Esophagus (tissue), 2 donors: ENCODE data around the gene CHP2. TPM values are rescaled to one million over a fixed set of nuclear protein-coding genes. Genes with fewer than 3 reads are reported as not detected.
"Not testable (repeated sequence)": the region's sequence is repeated elsewhere in the genome, so short reads cannot be mapped to it uniquely, and the experiment has no call there.

Experiments used
- H3K27ac ChIP-seq, 2 donors: one replicate each; pipeline ENCODE4 v1.5.1; 2013; ENCODE audit warnings: low read depth in 2 of 2, mild to moderate bottlenecking in 2 of 2, inconsistent platforms in 1 of 2, low read length in 1 of 2, moderate library complexity in 1 of 2
- H3K27me3 ChIP-seq, 2 donors: one replicate each; pipeline ENCODE4 v1.6.1; 2013; ENCODE audit warnings: low read length in 2 of 2, control low read depth in 1 of 2, mild to moderate bottlenecking in 1 of 2; ENCODE audit not compliant: insufficient read depth in 2 of 2, control insufficient read depth in 1 of 2
- H3K36me3 ChIP-seq, 2 donors: one replicate each; pipeline ENCODE4 v1.6.1; 2013; ENCODE audit warnings: low read length in 1 of 2; ENCODE audit not compliant: control insufficient read depth in 2 of 2, insufficient read depth in 2 of 2
- H3K4me1 ChIP-seq, 2 donors: one replicate each; pipeline ENCODE4 v1.6.1; 2013; ENCODE audit warnings: low read length in 1 of 2; ENCODE audit not compliant: control insufficient read depth in 2 of 2, insufficient read depth in 2 of 2
- H3K4me3 ChIP-seq, 2 donors: one replicate each; pipeline ENCODE4 v1.5.1; 2013; ENCODE audit warnings: low read length in 2 of 2, mild to moderate bottlenecking in 2 of 2, low read depth in 1 of 2, moderate library complexity in 1 of 2
- H3K9me3 ChIP-seq, 2 donors: one replicate each; pipeline ENCODE4 v1.6.1; 2013; ENCODE audit warnings: mild to moderate bottlenecking in 2 of 2, low read depth in 1 of 2, low read length in 1 of 2, moderate library complexity in 1 of 2; ENCODE audit not compliant: control insufficient read depth in 2 of 2, insufficient read depth in 1 of 2
- WGBS, 2 donors: extraction: QIAGEN DNeasy Blood & Tissue Kit; methylation state at CpG; one replicate each; pipeline ENCODE4 v1.1.7; 2013; 5-methylcytosine and 5-hydroxymethylcytosine counted together
- polyA plus RNA-seq, 2 donors: library from polyadenylated mRNA; stranded (reverse); fragments of 200-250 nt; gene quantifications; one replicate each; pipeline ENCODE4 v1.2.3, GENCODE V29; 2013
- donor health status: healthy with polysubstance abuse.
- donor health status: Bipolar disorder and iron deficiency.

CHP2 gene
- polyA plus RNA-seq, 2 donors: 0.11 to 0.16 TPM

- H3K4me3 ChIP-seq, H3K9me3 ChIP-seq, H3K36me3 ChIP-seq, H3K27me3 ChIP-seq, H3K27ac ChIP-seq, H3K4me1 ChIP-seq: not testable (repeated sequence)
- WGBS, 2 donors: 63 to 71% methylated on average over 9 of the region's 9 CpGs
Observed at GRCh38 chr16:23722613-23723240, 32.1 kb upstream of the CHP2 start.

- Histone ChIP-seq H3K27ac (no peak overlapping the region), H3K4me1 (no peaks in the 10 kb centered on the region)
- WGBS, 2 donors: 72 to 75% methylated on average over 8 of the region's 8 CpGs
Observed at GRCh38 chr16:23724096-23724784, 30.6 kb upstream of the CHP2 start.

DNA sequence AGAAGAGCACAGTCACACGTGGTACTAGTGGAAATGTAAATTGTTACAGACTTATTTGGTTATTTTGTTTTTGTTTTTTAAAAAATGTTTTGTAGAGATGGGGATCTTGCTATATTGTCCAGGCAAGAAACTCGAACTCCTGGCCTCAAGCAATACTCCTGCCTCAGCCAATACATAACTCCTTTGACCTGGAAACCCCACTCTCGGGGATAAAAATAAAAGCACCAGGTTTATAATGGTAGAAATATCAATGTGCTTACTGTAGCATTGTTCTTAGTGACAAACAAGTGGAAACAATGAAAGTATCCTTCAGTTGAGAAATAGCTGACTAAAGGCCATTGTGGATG is 30.1 kb upstream of the CHP2 start:
- 59 to 61% methylated on average over 3 of the region's 3 CpGs for WGBS, 2 donors
- no peaks in the 10 kb centered on the region for H3K4me1 ChIP-seq

More at GRCh38 chr16:23724096-23724784, 30.6 kb upstream of the CHP2 start:
- H3K9me3 ChIP-seq: no peaks in the 10 kb centered on the region
- no peak overlapping the region for H3K4me3 ChIP-seq
- H3K36me3 ChIP-seq: no peaks in the 10 kb centered on the region
- H3K27me3 ChIP-seq: no peaks in the 10 kb centered on the region

GRCh38 chr16:23726710-23727109 is 28.1 kb upstream of the CHP2 start:
- Histone ChIP-seq H3K36me3 (no peaks in the 10 kb centered on the region), H3K27ac (no peak overlapping the region), H3K9me3 (no peaks in the 10 kb centered on the region), H3K4me3 (no peak overlapping the region), H3K27me3 (no peaks in the 10 kb centered on the region), H3K4me1 (no peaks in the 10 kb centered on the region)
- WGBS, 2 donors: 87 to 92% methylated on average over 3 of the region's 3 CpGs

More for the DNA sequence above, 30.1 kb upstream of the CHP2 start:
- no peaks in the 10 kb centered on the region for H3K9me3 ChIP-seq
- no peaks in the 10 kb centered on the region for H3K27me3 ChIP-seq
- no peak overlapping the region for H3K27ac ChIP-seq
- H3K36me3 ChIP-seq: no peaks in the 10 kb centered on the region
- no peak overlapping the region for H3K4me3 ChIP-seq

- Histone ChIP-seq H3K27ac (no peak overlapping the region), H3K4me1 (no peaks in the 10 kb centered on the region), H3K27me3 (no peaks in the 10 kb centered on the region), H3K4me3 (no peak overlapping the region), H3K36me3 (no peaks in the 10 kb centered on the region), H3K9me3 (no peaks in the 10 kb centered on the region)
- WGBS, 2 donors: 57 to 59% methylated on average over 10 of the region's 10 CpGs
Observed at GRCh38 chr16:23728112-23728477, 26.7 kb upstream of the CHP2 start.

GRCh38 chr16:23729503-23730424 is 25.1 kb upstream of the CHP2 start:
- H3K4me1 ChIP-seq: no peaks in the 10 kb centered on the region
- H3K4me3 ChIP-seq: no peak overlapping the region
- no peaks in the 10 kb centered on the region for H3K36me3 ChIP-seq
- H3K27me3 ChIP-seq: no peaks in the 10 kb centered on the region
- H3K27ac ChIP-seq: no peak overlapping the region
- 70 to 76% methylated on average over 12 of the region's 12 CpGs for WGBS, 2 donors
- no peaks in the 10 kb centered on the region for H3K9me3 ChIP-seq

DNA sequence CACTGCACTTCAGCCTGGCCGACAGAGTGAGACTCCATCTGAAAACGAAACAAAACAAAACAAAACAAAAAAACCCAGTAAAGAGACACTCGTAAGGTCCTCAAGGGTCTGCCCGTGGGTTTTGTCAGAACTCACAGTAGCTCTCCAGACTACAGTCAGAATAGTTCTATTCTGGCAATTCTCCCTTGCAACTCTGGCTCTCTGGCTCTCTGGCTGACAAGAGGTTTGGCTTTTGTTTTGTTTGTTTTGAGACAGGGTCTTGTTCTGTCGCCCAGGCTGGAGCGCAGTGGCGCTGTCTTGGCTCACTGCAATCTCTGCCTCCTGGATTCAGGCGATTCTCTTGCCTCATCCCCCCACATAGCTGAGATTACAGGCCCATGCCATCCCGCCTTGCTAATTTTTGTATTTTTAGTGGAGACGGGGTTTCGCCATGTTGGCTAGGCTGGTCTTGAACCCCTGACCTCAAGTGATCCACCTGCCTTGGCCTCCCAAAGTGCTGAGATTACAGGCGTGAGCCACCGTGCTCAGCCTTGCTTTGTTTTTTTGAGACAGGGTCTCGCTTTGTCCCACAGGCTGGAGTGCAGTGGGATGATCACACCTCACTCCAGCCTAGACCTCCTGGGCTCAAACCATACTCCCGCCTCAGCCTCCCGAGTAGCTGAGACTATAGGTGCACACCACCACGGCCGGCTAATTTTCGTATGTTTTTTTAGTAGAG is 20.5 kb upstream of the CHP2 start:
- peaks cover 0 to 3% of the 10 kb centered on the region in 2 donors for H3K27me3 ChIP-seq
- H3K4me3 ChIP-seq: no peak overlapping the region
- H3K27ac ChIP-seq: no peak overlapping the region
- no peaks in the 10 kb centered on the region for H3K36me3 ChIP-seq
- no peaks in the 10 kb centered on the region for H3K4me1 ChIP-seq
- no peaks in the 10 kb centered on the region for H3K9me3 ChIP-seq
- 80 to 82% methylated on average over 19 of the region's 19 CpGs for WGBS, 2 donors

DNA sequence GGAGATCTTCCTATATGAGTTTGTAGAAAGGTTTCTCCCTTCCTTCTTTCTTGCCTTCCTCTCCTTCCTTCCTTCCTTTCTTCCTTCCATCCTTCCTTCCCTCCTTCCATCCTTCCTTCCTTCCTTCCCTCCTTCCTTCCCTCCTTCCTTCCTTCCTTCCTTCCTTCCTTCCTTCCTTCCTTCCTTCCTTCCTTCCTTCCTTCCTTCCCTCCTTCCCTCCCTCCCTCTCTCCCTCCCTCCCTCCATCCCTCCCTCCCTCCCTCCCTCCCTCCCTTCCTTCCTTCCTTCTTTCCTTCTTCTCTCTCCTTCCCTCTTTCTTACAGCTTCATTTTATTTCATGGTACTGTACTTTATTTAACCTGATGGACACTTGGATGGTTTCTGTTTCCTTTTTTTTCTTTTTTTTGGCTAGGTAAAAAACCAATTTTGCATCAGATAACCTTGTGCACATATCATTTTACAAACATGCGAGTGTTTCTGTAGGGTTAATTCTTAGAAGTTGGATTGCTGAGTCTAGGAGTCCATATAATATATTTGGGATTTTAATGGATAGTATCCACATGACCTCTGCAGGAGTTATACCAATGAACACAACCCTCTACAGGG is 17.3 kb upstream of the CHP2 start:
- H3K9me3 ChIP-seq, H3K4me3 ChIP-seq, H3K4me1 ChIP-seq, H3K27ac ChIP-seq, H3K27me3 ChIP-seq, H3K36me3 ChIP-seq: not testable (repeated sequence)
- WGBS, 2 donors: 81 to 88% methylated on average over 1 of the region's 1 CpG

DNA sequence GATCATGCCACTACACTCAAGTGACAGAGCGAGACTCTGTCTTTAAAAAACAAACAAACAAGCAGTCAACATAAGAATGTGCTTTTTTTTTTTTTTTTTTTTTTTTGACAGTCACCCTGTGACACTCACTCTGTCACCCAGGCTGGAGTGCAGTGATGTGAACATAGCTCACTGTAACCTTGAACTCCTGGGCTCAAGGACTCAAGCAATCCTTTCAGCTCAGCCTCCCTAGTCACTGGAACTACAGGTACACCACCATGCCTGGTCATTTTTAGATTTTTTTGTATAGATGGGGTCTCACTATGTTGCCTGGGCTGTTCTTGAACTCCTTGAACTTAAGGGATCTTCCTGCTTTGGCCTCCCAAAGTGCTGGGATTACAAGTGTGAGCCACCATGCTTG is 15.3 kb upstream of the CHP2 start:
- Histone ChIP-seq H3K27me3 (peaks cover 0 to 3% of the 10 kb centered on the region in 2 donors), H3K36me3 (no peaks in the 10 kb centered on the region), H3K27ac (no peak overlapping the region), H3K9me3 (no peaks in the 10 kb centered on the region), H3K4me3 (no peak overlapping the region), H3K4me1 (no peaks in the 10 kb centered on the region)
- 56 to 70% methylated on average over 1 of the region's 1 CpG for WGBS, 2 donors
